PFSK-1 (cell line): ENCODE measurements around the gene DDN.

Experiments
- POLR2AphosphoS5 ChIP-seq: IDR thresholded peaks from 2 replicates; pipeline ENCODE4 v1.6.1; 2012; ENCODE audit warnings: low read depth, mild to moderate bottlenecking, control low read depth, low read length, moderate library complexity
- SIN3A ChIP-seq: IDR thresholded peaks from 2 replicates; pipeline ENCODE4 v1.6.1; 2012; ENCODE audit warnings: mild to moderate bottlenecking, low read length, moderate library complexity, borderline replicate concordance; ENCODE audit not compliant: insufficient read depth

GRCh38 chr12:48980389-48980952 is 18.7 kb downstream of the DDN start:
- TF ChIP-seq POLR2AphosphoS5 (no peak), SIN3A (no peak)
